ENCODE data around the gene GABRG3.

DNA sequence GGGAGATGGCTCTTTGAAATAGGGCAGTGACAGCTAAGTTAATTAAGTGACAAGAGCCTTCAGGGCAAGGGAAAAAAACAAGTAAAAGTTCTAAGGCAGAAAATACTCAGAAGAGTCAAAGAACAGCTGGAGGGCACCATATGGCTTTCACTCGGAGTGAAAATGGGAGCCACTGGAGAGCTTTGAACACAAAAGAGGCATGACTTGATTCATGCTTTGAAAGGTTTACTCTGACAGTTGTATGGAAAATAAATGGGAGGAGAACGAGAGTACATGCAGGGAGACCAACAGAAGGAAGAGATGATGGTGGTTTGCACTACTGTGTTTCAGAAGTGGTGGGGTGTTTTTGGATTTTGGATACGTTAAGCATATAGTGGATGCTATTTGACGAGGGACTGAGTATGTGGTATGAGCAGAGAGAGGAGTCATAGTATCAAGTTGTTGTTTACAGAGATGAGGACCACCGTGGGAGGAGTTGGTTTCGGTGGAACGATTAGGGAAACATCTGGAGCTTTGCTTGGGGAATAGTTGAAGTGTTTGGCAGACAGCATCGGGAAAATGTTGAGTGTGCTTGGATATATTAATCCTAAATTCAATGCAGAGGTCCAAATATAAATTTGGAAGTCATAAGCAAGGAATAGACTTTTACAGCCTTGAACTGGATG, 411.5 kb downstream of the GABRG3 start:
- TF ChIP-seq CTCF (IDR thresholded peaks at IDR 0.05) (no peak), POLR2A (IDR thresholded peaks at IDR 0.05) (no peak)

Data from breast epithelium (tissue), 3 donors.